Measurements from ENCODE around the gene CHD6. TPM values are rescaled to one million over a fixed set of nuclear protein-coding genes. Genes with fewer than 3 reads are reported as not detected.

The CHD6 gene
- polyA plus RNA-seq, 1 donor (not counting 4 experiments of a cell fraction or from before 2014, with no cell fraction given): 6.8 TPM

DNA sequence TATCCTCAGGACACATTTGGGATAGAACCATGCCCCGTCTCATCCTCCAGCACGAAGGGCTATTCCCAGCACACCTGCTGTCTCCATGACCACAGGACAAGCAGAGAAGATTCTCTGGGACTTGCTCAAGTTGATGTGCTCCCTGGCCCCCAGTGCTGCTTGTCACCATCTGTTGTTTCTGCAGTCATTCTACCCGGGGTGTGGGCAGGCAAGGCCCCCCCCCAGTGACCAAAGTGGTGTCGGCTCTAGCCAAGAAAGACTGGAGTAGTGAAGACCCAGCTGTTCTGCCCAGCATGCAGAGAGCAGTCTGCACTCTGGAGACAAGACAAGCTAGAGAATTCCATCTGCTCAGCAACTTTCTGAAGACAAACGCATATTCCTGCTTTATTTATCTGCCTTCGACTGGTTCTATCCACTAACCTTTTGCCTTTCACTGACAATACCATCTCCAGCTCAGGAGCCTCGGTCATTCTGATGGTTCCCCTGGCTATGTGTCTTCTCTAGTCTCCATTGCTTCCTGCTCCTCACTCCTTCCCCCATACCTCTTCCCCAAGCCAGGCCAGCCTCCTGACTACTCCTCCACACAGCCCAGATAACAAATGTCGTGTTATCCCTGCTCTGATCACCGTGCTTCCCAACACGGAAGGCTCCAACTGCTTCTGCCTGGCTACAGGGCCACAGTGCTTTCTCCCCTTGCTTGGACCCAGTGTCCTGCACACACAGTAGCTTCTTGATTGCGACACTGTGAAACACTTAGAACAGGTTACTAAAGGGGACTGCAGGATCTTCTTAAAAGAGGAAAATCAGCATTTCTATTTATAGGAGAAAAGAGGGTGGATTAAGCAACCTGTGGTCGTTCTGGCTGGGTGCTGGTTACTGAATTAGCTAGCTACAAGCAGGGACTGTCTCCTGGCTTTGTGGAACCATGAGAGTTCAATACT, 164.9 kb downstream of the CHD6 start:
- Histone ChIP-seq H3K36me3 (ENCODE audit: control insufficient read depth in 2 of 2, extremely low read depth in 1 of 2, insufficient read depth in 2 of 2, low read length in 2 of 2) (peaks cover 12 to 23% of the 10 kb centered on the region in 2 experiments), H2AFZ (ENCODE audit: control insufficient read depth, low read length) (no peak overlapping the region), H3K4me2 (ENCODE audit: control insufficient read depth, extremely low read depth, insufficient read depth, low read depth, low read length) (no peak overlapping the region), H3K79me2 (ENCODE audit: control insufficient read depth, insufficient read depth, low read length) (no peaks in the 10 kb centered on the region), H3K27me3 (ENCODE audit: control insufficient read depth, extremely low read depth, insufficient read depth, low read length) (no peaks in the 10 kb centered on the region), H3K4me1 (ENCODE audit: control insufficient read depth, extremely low read depth, insufficient read depth, low read length) (no peaks in the 10 kb centered on the region), H3K4me3 (ENCODE audit: control insufficient read depth in 2 of 3, extremely low read depth in 1 of 3, insufficient read depth in 2 of 3, low read depth in 1 of 3, low read length in 3 of 3) (no peak overlapping the region), H3K27ac (ENCODE audit: control insufficient read depth, insufficient read depth, low read length) (no peak overlapping the region), H3K9me1 (ENCODE audit: control insufficient read depth, extremely low read depth, insufficient read depth, low read length) (no peaks in the 10 kb centered on the region), H4K20me1 (ENCODE audit: control insufficient read depth, extremely low read depth, insufficient read depth, low read length) (no peaks in the 10 kb centered on the region), H3K9ac (ENCODE audit: control insufficient read depth, extremely low read depth, insufficient read depth, low read length) (no peak overlapping the region), H3K9me3 (ENCODE audit: control insufficient read depth, low read depth, low read length) (no peaks in the 10 kb centered on the region)
- TF ChIP-seq EZH2 (IDR thresholded peaks at IDR 0.05; ENCODE audit: low read length): no peak
- TF ChIP-seq, protein P1, sequence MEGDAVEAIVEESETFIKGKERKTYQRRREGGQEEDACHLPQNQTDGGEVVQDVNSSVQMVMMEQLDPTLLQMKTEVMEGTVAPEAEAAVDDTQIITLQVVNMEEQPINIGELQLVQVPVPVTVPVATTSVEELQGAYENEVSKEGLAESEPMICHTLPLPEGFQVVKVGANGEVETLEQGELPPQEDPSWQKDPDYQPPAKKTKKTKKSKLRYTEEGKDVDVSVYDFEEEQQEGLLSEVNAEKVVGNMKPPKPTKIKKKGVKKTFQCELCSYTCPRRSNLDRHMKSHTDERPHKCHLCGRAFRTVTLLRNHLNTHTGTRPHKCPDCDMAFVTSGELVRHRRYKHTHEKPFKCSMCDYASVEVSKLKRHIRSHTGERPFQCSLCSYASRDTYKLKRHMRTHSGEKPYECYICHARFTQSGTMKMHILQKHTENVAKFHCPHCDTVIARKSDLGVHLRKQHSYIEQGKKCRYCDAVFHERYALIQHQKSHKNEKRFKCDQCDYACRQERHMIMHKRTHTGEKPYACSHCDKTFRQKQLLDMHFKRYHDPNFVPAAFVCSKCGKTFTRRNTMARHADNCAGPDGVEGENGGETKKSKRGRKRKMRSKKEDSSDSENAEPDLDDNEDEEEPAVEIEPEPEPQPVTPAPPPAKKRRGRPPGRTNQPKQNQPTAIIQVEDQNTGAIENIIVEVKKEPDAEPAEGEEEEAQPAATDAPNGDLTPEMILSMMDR (optimal IDR thresholded peaks at IDR 0.05 in 1 of 3, IDR thresholded peaks at IDR 0.05 in 1 of 3, conservative IDR thresholded peaks at IDR 0.05 in 1 of 3; ENCODE audit: extremely low read depth in 1 of 3, insufficient read depth in 2 of 3, low read length in 3 of 3): no peak
- dilution Hi-C loops (cut with MboI; ENCODE audit: extremely low pct_ligation_motif_present, low sequenced_read_pairs): no loop called here
- DNase-seq (ENCODE audit: low read depth, low spot score) (no peak), FAIRE-seq (no peak)

DNA sequence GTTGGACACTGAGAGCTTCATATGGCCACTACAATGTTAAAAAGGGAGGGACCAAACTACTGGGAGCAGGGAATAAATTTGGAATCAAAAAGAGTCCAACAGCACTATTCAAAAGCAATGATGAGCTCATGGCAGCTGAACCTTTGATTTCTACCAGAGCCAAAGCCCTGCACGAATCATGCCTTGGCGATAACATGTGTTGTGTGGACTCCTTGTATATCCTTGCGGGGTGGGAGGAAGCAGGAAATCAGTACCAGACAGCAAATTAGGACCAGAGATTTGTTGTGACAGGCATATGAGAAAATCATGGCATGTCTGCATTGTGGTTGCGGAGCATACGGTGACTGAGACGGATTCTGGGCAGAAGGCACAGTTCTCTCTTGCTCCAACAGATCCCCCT, 166.0 kb downstream of the CHD6 start:
- no peak overlapping the region for H3K4me3 ChIP-seq (ENCODE audit: control insufficient read depth in 2 of 3, extremely low read depth in 1 of 3, insufficient read depth in 2 of 3, low read depth in 1 of 3, low read length in 3 of 3)
- H3K79me2 ChIP-seq (ENCODE audit: control insufficient read depth, insufficient read depth, low read length): no peaks in the 10 kb centered on the region
- no peak for TF ChIP-seq EZH2 (IDR thresholded peaks at IDR 0.05; ENCODE audit: low read length)
- TF ChIP-seq, protein P1 (optimal IDR thresholded peaks at IDR 0.05 in 1 of 3, IDR thresholded peaks at IDR 0.05 in 1 of 3, conservative IDR thresholded peaks at IDR 0.05 in 1 of 3; ENCODE audit: extremely low read depth in 1 of 3, insufficient read depth in 2 of 3, low read length in 3 of 3): no peak
- H3K27me3 ChIP-seq (ENCODE audit: control insufficient read depth, extremely low read depth, insufficient read depth, low read length): no peaks in the 10 kb centered on the region
- H3K9me3 ChIP-seq (ENCODE audit: control insufficient read depth, low read depth, low read length): no peaks in the 10 kb centered on the region
- H4K20me1 ChIP-seq (ENCODE audit: control insufficient read depth, extremely low read depth, insufficient read depth, low read length): no peaks in the 10 kb centered on the region
- no peak overlapping the region for H3K27ac ChIP-seq (ENCODE audit: control insufficient read depth, insufficient read depth, low read length)
- H3K9me1 ChIP-seq (ENCODE audit: control insufficient read depth, extremely low read depth, insufficient read depth, low read length): no peaks in the 10 kb centered on the region
- FAIRE-seq (no peak), DNase-seq (ENCODE audit: low read depth, low spot score) (no peak)
- dilution Hi-C loops (cut with MboI; ENCODE audit: extremely low pct_ligation_motif_present, low sequenced_read_pairs): no loop called here
- no peak overlapping the region for H3K9ac ChIP-seq (ENCODE audit: control insufficient read depth, extremely low read depth, insufficient read depth, low read length)
- no peaks in the 10 kb centered on the region for H3K4me1 ChIP-seq (ENCODE audit: control insufficient read depth, extremely low read depth, insufficient read depth, low read length)
- H3K36me3 ChIP-seq (ENCODE audit: control insufficient read depth in 2 of 2, extremely low read depth in 1 of 2, insufficient read depth in 2 of 2, low read length in 2 of 2): peaks cover 18 to 24% of the 10 kb centered on the region in 2 experiments
- no peak overlapping the region for H3K4me2 ChIP-seq (ENCODE audit: control insufficient read depth, extremely low read depth, insufficient read depth, low read depth, low read length)
- H2AFZ ChIP-seq (ENCODE audit: control insufficient read depth, low read length): no peak overlapping the region

All from keratinocyte (primary cell).